IPS-20b (cell line): ENCODE measurements around the gene TMEM14C.
"Not testable (repeated sequence)": the region's sequence is repeated elsewhere in the genome, so short reads cannot be mapped to it uniquely, and the experiment has no call there.

Experiments
- H3K27ac ChIP-seq: one replicate; pipeline ENCODE4 v1.5.1; 2013; ENCODE audit warnings: low read length
- H3K27me3 ChIP-seq: 2 replicates; pipeline ENCODE4 v1.6.1; 2013; ENCODE audit warnings: mild to moderate bottlenecking, low read length, inconsistent platforms; ENCODE audit not compliant: insufficient read depth
- H3K36me3 ChIP-seq: 2 replicates; pipeline ENCODE4 v1.6.1; 2013; ENCODE audit warnings: low read depth, mild to moderate bottlenecking, inconsistent platforms, low read length, moderate library complexity; ENCODE audit not compliant: insufficient read depth
- H3K4me1 ChIP-seq: 2 replicates; pipeline ENCODE4 v1.6.1; 2013; ENCODE audit warnings: mild to moderate bottlenecking, control low read depth, inconsistent platforms, low read length, moderate library complexity; ENCODE audit not compliant: insufficient read depth
- H3K4me3 ChIP-seq: 2 replicates; pipeline ENCODE4 v1.5.1; 2013; ENCODE audit warnings: mild to moderate bottlenecking, low read length, inconsistent platforms
- H3K9ac ChIP-seq: 2 replicates; pipeline ENCODE4 v1.6.1; 2013; ENCODE audit warnings: low read depth, mild to moderate bottlenecking, inconsistent platforms, low read length, moderate library complexity
- H3K9me3 ChIP-seq: 2 replicates; pipeline ENCODE4 v1.6.1; 2013; ENCODE audit warnings: mild to moderate bottlenecking, low read depth, low read length, inconsistent platforms; ENCODE audit not compliant: insufficient read depth

Gene TMEM14C

GRCh38 chr6:10746915-10747250, 24.0 kb downstream of the TMEM14C start:
- no peaks in the 10 kb centered on the region for H3K27me3 ChIP-seq
- peak overlapping the region; percentile 99 for H3K4me3 ChIP-seq
- H3K27ac ChIP-seq: no peak overlapping the region
- H3K36me3 ChIP-seq: peaks cover 32% of the 10 kb centered on the region
- no peaks in the 10 kb centered on the region for H3K9me3 ChIP-seq
- H3K4me1 ChIP-seq: peaks cover 16% of the 10 kb centered on the region
- H3K9ac ChIP-seq: peak overlapping the region; percentile 73; the same call in 1 of the 2 replicates

- peaks cover 33% of the 10 kb centered on the region for H3K36me3 ChIP-seq
- peak within 1 kb of the TSS; percentile 99 for H3K4me3 ChIP-seq
- H3K27ac ChIP-seq: peak within 1 kb of the TSS; percentile 14
- peaks cover 16% of the 10 kb centered on the region for H3K4me1 ChIP-seq
- H3K9ac ChIP-seq: peak within 1 kb of the TSS; percentile 99
- H3K9me3 ChIP-seq: no peaks in the 10 kb centered on the region
- H3K27me3 ChIP-seq: no peaks in the 10 kb centered on the region
These were observed 24.5 kb downstream of the TMEM14C start, which contains the start of gene TMEM14B for GRCh38 chr6:10747251-10747972. TSS of gene TMEM14B (plus strand) at chr6:10747805. CDS start at chr6:10749246, 1,441 bp downstream.

- Histone ChIP-seq H3K27me3 (no peaks in the 10 kb centered on the region), H3K4me1 (peaks cover 16% of the 10 kb centered on the region), H3K9ac (no peak overlapping the region), H3K9me3 (no peaks in the 10 kb centered on the region), H3K4me3 (no peak overlapping the region; the same call in 1 of the 2 replicates), H3K36me3 (peaks cover 51% of the 10 kb centered on the region), H3K27ac (no peak overlapping the region)
These were observed 26.9 kb downstream of the TMEM14C start for GRCh38 chr6:10749734-10750133.

- H3K27me3 ChIP-seq, H3K9me3 ChIP-seq, H3K27ac ChIP-seq, H3K4me3 ChIP-seq, H3K9ac ChIP-seq: not testable (repeated sequence)
- H3K4me1 ChIP-seq: peaks cover 14% of the 10 kb centered on the region
- H3K36me3 ChIP-seq: peaks cover 59% of the 10 kb centered on the region
These were observed 27.7 kb downstream of the TMEM14C start for GRCh38 chr6:10750568-10750967.

- H3K27ac ChIP-seq, H3K4me1 ChIP-seq, H3K9ac ChIP-seq, H3K4me3 ChIP-seq, H3K9me3 ChIP-seq, H3K27me3 ChIP-seq: not testable (repeated sequence)
- peaks cover 71% of the 10 kb centered on the region for H3K36me3 ChIP-seq
These were observed 28.9 kb downstream of the TMEM14C start for GRCh38 chr6:10751757-10752156.

- Histone ChIP-seq H3K27ac (no peak overlapping the region), H3K9me3 (no peaks in the 10 kb centered on the region), H3K36me3 (peaks cover 83% of the 10 kb centered on the region), H3K4me3 (no peak overlapping the region), H3K27me3 (no peaks in the 10 kb centered on the region), H3K4me1 (peaks cover 3% of the 10 kb centered on the region), H3K9ac (no peak overlapping the region)
These were observed 33.2 kb downstream of the TMEM14C start for GRCh38 chr6:10756085-10756484.

- Histone ChIP-seq H3K36me3 (peaks cover 59% of the 10 kb centered on the region), H3K4me3 (no peak overlapping the region), H3K27ac (peak overlapping the region; percentile 65), H3K27me3 (no peaks in the 10 kb centered on the region), H3K9me3 (no peaks in the 10 kb centered on the region), H3K9ac (no peak overlapping the region), H3K4me1 (peaks cover 3% of the 10 kb centered on the region)
These were observed 36.5 kb downstream of the TMEM14C start for GRCh38 chr6:10759312-10759839.

- H3K36me3 ChIP-seq: peaks cover 54% of the 10 kb centered on the region
- H3K4me1 ChIP-seq: peaks cover 3% of the 10 kb centered on the region
- H3K27me3 ChIP-seq: no peaks in the 10 kb centered on the region
- no peak overlapping the region for H3K4me3 ChIP-seq
- H3K9ac ChIP-seq: no peak overlapping the region
- H3K9me3 ChIP-seq: no peaks in the 10 kb centered on the region
- no peak overlapping the region for H3K27ac ChIP-seq
These were observed 37.0 kb downstream of the TMEM14C start for GRCh38 chr6:10759884-10760329.

GRCh38 chr6:10763006-10763405, 40.1 kb downstream of the TMEM14C start:
- no peak overlapping the region for H3K27ac ChIP-seq
- no peaks in the 10 kb centered on the region for H3K27me3 ChIP-seq
- H3K4me3 ChIP-seq: no peak overlapping the region
- H3K36me3 ChIP-seq: peaks cover 23% of the 10 kb centered on the region
- H3K9me3 ChIP-seq: no peaks in the 10 kb centered on the region
- H3K4me1 ChIP-seq: peaks cover 3% of the 10 kb centered on the region
- H3K9ac ChIP-seq: no peak overlapping the region

GRCh38 chr6:10769419-10769818, 46.5 kb downstream of the TMEM14C start:
- Histone ChIP-seq H3K4me3 (no peak overlapping the region), H3K9ac (no peak overlapping the region)

GRCh38 chr6:10771371-10771894, 48.6 kb downstream of the TMEM14C start:
- no peaks in the 10 kb centered on the region for H3K9me3 ChIP-seq
- H3K4me1 ChIP-seq: no peaks in the 10 kb centered on the region
- no peak overlapping the region for H3K4me3 ChIP-seq
- no peaks in the 10 kb centered on the region for H3K27me3 ChIP-seq
- H3K27ac ChIP-seq: no peak overlapping the region
- peaks cover 35% of the 10 kb centered on the region for H3K36me3 ChIP-seq
- H3K9ac ChIP-seq: no peak overlapping the region

More at GRCh38 chr6:10769419-10769818, 46.5 kb downstream of the TMEM14C start:
- no peaks in the 10 kb centered on the region for H3K27me3 ChIP-seq
- no peaks in the 10 kb centered on the region for H3K4me1 ChIP-seq
- peaks cover 17% of the 10 kb centered on the region for H3K36me3 ChIP-seq
- H3K9me3 ChIP-seq: no peaks in the 10 kb centered on the region
- no peak overlapping the region for H3K27ac ChIP-seq

- peaks cover 34% of the 10 kb centered on the region for H3K36me3 ChIP-seq
These were observed 55.4 kb downstream of the TMEM14C start for GRCh38 chr6:10778230-10778629.

More at GRCh38 chr6:10778230-10778629, 55.4 kb downstream of the TMEM14C start:
- H3K4me1 ChIP-seq: no peaks in the 10 kb centered on the region
- no peak overlapping the region for H3K4me3 ChIP-seq
- no peaks in the 10 kb centered on the region for H3K27me3 ChIP-seq
- H3K9me3 ChIP-seq: no peaks in the 10 kb centered on the region
- no peak overlapping the region for H3K9ac ChIP-seq
- no peak overlapping the region for H3K27ac ChIP-seq
